Neural cell (in vitro differentiated cells): ENCODE measurements around the gene GP5. TPM values are rescaled to one million over a fixed set of nuclear protein-coding genes. Genes with fewer than 3 reads are reported as not detected.

Source experiments
- H2AFZ ChIP-seq: fragments of 200-600, 300-800 bp; sonication (generic), shearing (Covaris generic); 2 replicates; pipeline ENCODE4 v1.6.0; 2014; ENCODE audit warnings: low read depth, mild to moderate bottlenecking, antibody characterized with exemption, low read length, moderate library complexity
- H3F3A ChIP-seq: fragments of 200-600 bp; shearing (Covaris generic); 2 replicates; pipeline ENCODE4 v1.6.1; 2016; ENCODE audit warnings: mild to moderate bottlenecking, moderate library complexity, mixed read lengths, antibody characterized with exemption, low read length; ENCODE audit not compliant: insufficient read depth, poor library complexity, severe bottlenecking
- H3K27ac ChIP-seq: fragments of 200-600, 300-800 bp; sonication (generic), shearing (Covaris generic); 2 replicates; pipeline ENCODE4 v1.5.1; 2014; ENCODE audit warnings: mild to moderate bottlenecking, low read length, moderate library complexity
- H3K27me3 ChIP-seq: fragments of 300-800, 200-600 bp; sonication (generic), shearing (Covaris generic); 2 replicates; pipeline ENCODE4 v1.6.0; 2014; ENCODE audit warnings: mild to moderate bottlenecking, low read depth, low read length, moderate library complexity; ENCODE audit not compliant: insufficient read depth
- H3K36me3 ChIP-seq: fragments of 300-800, 200-600 bp; sonication (generic), shearing (Covaris generic); 2 replicates; pipeline ENCODE4 v1.5.1; 2014; ENCODE audit warnings: mild to moderate bottlenecking, antibody characterized with exemption, low read length, moderate library complexity; ENCODE audit not compliant: insufficient read depth
- H3K4me2 ChIP-seq: fragments of 300-800, 200-600 bp; sonication (generic), shearing (Covaris generic); 2 replicates; pipeline ENCODE4 v1.6.0; 2014; ENCODE audit warnings: mild to moderate bottlenecking, low read length
- H3K4me3 ChIP-seq: fragments of 300-800, 200-600 bp; sonication (generic), shearing (Covaris generic); 2 replicates; pipeline ENCODE4 v1.5.1; 2014; ENCODE audit warnings: mild to moderate bottlenecking, low read length, moderate library complexity
- H3K79me2 ChIP-seq: fragments of 200-600 bp; shearing (Covaris generic); replicated peaks from 2 replicates; pipeline ENCODE4 v1.6.0; 2014; ENCODE audit warnings: mild to moderate bottlenecking, low read length, moderate library complexity; ENCODE audit not compliant: insufficient read depth
- H3K9ac ChIP-seq: fragments of 300-800, 200-600 bp; sonication (generic), shearing (Covaris generic); 2 replicates; pipeline ENCODE4 v1.6.1; 2016; ENCODE audit warnings: mild to moderate bottlenecking, low read length, mixed read lengths
- H3K9me2 ChIP-seq: fragments of 200-600 bp; shearing (Covaris generic); 2 replicates; pipeline ENCODE4 v1.6.1; 2016; ENCODE audit warnings: mild to moderate bottlenecking, low read length, mixed read lengths; ENCODE audit not compliant: insufficient read depth
- H3K9me3 ChIP-seq: fragments of 200-600, 300-800 bp; sonication (generic), shearing (Covaris generic); 2 replicates; pipeline ENCODE4 v1.6.1; 2016; ENCODE audit warnings: mild to moderate bottlenecking, mixed run types, low read length, moderate library complexity, mixed read lengths
- H4K20me1 ChIP-seq: fragments of 200-600 bp; shearing (Covaris generic); 2 replicates; pipeline ENCODE4 v1.6.1; 2016; ENCODE audit warnings: mild to moderate bottlenecking, mixed run types; ENCODE audit not compliant: insufficient read depth
- EP300 ChIP-seq: fragments of 450-650 bp; conservative IDR thresholded peaks from 2 replicates; pipeline ENCODE4 v1.6.1; 2014; ENCODE audit warnings: antibody characterized with exemption, mild to moderate bottlenecking, moderate library complexity; ENCODE audit not compliant: poor library complexity, severe bottlenecking
- EZH2 ChIP-seq: fragments of 200-600, 300-800 bp; shearing (Covaris generic), sonication (generic); IDR thresholded peaks from 2 replicates; pipeline ENCODE4 v1.6.1; 2014; ENCODE audit warnings: antibody characterized with exemption, low read length, borderline replicate concordance, mild to moderate bottlenecking; ENCODE audit not compliant: insufficient read depth, poor library complexity, severe bottlenecking
- MXI1 ChIP-seq: fragments of 450-650 bp; conservative IDR thresholded peaks from 2 replicates; pipeline ENCODE4 v1.6.1; 2014; ENCODE audit warnings: antibody characterized with exemption, mild to moderate bottlenecking; ENCODE audit not compliant: poor library complexity, severe bottlenecking
- POLR2AphosphoS5 ChIP-seq: IDR thresholded peaks from 2 replicates; pipeline ENCODE4 v1.6.1; 2012
- RAD21 ChIP-seq: fragments of 450-650 bp; conservative IDR thresholded peaks from 2 replicates; pipeline ENCODE4 v1.6.1; 2014; ENCODE audit warnings: antibody characterized with exemption, mild to moderate bottlenecking, moderate library complexity
- REST ChIP-seq: IDR thresholded peaks from 2 replicates; pipeline ENCODE4 v1.6.1; 2012; ENCODE audit warnings: borderline replicate concordance
- SMC3 ChIP-seq: fragments of 450-650 bp; conservative IDR thresholded peaks from 2 replicates; pipeline ENCODE4 v1.6.1; 2014; ENCODE audit warnings: antibody characterized with exemption, mild to moderate bottlenecking, moderate library complexity; ENCODE audit not compliant: poor library complexity
- TAF1 ChIP-seq: IDR thresholded peaks from 2 replicates; pipeline ENCODE4 v1.6.1; 2012; ENCODE audit warnings: low read depth
- polyA plus RNA-seq: library from polyadenylated mRNA; depleted of rRNA; stranded (reverse); fragments of >200 nt; gene quantifications from 2 replicates; pipeline ENCODE4 v1.2.3, GENCODE V29; 2014
- TF ChIP-seq, protein P1 (sequence below): fragments of 450-650 bp; IDR thresholded peaks from 2 replicates; pipeline ENCODE4 v1.5.1; 2014; ENCODE audit warnings: antibody characterized with exemption, mild to moderate bottlenecking, moderate library complexity; ENCODE audit not compliant: poor library complexity, severe bottlenecking

The GP5 gene
- polyA plus RNA-seq, 1 donor from 2014 or later = 0.14 TPM

DNA sequence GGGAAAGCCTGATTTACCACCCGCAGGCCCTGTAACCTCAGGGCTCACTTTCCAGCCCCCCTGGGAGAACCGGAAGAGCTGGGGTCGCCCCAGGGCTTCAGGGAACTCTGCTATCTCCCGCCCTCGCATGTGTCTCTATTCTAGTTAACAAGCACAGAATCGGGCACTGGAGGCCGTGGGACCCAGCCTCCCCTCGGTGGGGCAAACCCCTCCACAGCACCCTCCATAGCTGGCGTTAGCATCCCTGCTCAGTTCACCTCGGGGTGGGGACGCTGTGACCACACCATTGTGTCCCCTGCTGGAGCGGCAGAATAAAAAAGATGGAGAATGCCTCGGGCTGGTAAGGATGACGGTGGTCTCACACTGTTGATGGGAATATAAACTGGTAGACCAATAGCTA lies 26.0 kb downstream of the GP5 start:
- no peaks in the 10 kb centered on the region for H3K79me2 ChIP-seq

DNA sequence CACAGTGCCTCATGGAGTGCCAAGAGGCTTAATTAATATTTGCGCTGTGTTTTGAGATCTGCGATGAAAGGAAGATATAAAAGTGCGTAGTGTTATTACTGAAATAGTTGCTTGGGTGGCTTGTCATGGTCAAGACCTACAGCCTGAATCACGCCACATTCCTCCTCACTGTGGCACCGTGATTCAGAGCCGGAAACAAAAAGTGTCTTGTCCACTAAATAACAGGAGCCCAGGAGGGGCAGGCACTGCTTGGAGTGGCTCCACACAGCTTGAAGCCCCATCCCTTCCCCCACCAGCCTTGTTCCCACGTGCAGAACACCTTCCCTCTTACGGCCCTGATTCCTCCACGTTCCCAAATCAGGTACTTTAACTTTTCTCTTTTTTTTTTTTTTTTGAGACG lies 28.3 kb downstream of the GP5 start:
- no peaks in the 10 kb centered on the region for H3K9me3 ChIP-seq
- H3F3A ChIP-seq = no peaks in the 10 kb centered on the region
- H3K27me3 ChIP-seq = no peaks in the 10 kb centered on the region
- no peak overlapping the region for H3K4me3 ChIP-seq
- H3K9me2 ChIP-seq = no peaks in the 10 kb centered on the region
- no peaks in the 10 kb centered on the region for H4K20me1 ChIP-seq
- H3K4me2 ChIP-seq = no peak overlapping the region
- H2AFZ ChIP-seq = no peak overlapping the region
- H3K36me3 ChIP-seq = no peaks in the 10 kb centered on the region
- no peaks in the 10 kb centered on the region for H3K79me2 ChIP-seq
- TF ChIP-seq POLR2AphosphoS5 (no peak), MXI1 (no peak), REST (no peak), EZH2 (no peak), SMC3 (no peak), EP300 (no peak), RAD21 (no peak), TAF1 (no peak)
- TF ChIP-seq, protein P1, sequence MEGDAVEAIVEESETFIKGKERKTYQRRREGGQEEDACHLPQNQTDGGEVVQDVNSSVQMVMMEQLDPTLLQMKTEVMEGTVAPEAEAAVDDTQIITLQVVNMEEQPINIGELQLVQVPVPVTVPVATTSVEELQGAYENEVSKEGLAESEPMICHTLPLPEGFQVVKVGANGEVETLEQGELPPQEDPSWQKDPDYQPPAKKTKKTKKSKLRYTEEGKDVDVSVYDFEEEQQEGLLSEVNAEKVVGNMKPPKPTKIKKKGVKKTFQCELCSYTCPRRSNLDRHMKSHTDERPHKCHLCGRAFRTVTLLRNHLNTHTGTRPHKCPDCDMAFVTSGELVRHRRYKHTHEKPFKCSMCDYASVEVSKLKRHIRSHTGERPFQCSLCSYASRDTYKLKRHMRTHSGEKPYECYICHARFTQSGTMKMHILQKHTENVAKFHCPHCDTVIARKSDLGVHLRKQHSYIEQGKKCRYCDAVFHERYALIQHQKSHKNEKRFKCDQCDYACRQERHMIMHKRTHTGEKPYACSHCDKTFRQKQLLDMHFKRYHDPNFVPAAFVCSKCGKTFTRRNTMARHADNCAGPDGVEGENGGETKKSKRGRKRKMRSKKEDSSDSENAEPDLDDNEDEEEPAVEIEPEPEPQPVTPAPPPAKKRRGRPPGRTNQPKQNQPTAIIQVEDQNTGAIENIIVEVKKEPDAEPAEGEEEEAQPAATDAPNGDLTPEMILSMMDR = no peak
- no peak overlapping the region for H3K9ac ChIP-seq
- H3K27ac ChIP-seq = no peak overlapping the region

More for the DNA sequence above, 26.0 kb downstream of the GP5 start:
- Histone ChIP-seq H3F3A (no peaks in the 10 kb centered on the region), H3K9ac (no peak overlapping the region), H3K9me2 (no peaks in the 10 kb centered on the region), H3K4me2 (no peak overlapping the region), H3K36me3 (no peaks in the 10 kb centered on the region), H3K27me3 (no peaks in the 10 kb centered on the region), H3K4me3 (no peak overlapping the region), H3K27ac (no peak overlapping the region), H3K9me3 (no peaks in the 10 kb centered on the region), H4K20me1 (no peaks in the 10 kb centered on the region), H2AFZ (no peak overlapping the region)
- no peak for TF ChIP-seq EZH2
